Lung microvascular endothelial cell (primary cell): ENCODE measurements around the gene NR4A1. TPM values are rescaled to one million over a fixed set of nuclear protein-coding genes. Genes with fewer than 3 reads are reported as not detected.

Experiments used
- DNase-seq, 2 donors: peaks; one replicate each; pipeline versions ENCODE4 v3.0.0 to v3.0.0-alpha.2; 2010; ENCODE audit warnings: low read depth in 2 of 2
- total RNA-seq: library from RNA; depleted of rRNA; stranded (reverse); fragments of >200 nt; gene quantifications from 2 replicates; pipeline ENCODE4 v1.2.1, GENCODE V29; 2014

The NR4A1 gene
- total RNA-seq, 1 donor from 2014 or later = 2.0 TPM

DNA sequence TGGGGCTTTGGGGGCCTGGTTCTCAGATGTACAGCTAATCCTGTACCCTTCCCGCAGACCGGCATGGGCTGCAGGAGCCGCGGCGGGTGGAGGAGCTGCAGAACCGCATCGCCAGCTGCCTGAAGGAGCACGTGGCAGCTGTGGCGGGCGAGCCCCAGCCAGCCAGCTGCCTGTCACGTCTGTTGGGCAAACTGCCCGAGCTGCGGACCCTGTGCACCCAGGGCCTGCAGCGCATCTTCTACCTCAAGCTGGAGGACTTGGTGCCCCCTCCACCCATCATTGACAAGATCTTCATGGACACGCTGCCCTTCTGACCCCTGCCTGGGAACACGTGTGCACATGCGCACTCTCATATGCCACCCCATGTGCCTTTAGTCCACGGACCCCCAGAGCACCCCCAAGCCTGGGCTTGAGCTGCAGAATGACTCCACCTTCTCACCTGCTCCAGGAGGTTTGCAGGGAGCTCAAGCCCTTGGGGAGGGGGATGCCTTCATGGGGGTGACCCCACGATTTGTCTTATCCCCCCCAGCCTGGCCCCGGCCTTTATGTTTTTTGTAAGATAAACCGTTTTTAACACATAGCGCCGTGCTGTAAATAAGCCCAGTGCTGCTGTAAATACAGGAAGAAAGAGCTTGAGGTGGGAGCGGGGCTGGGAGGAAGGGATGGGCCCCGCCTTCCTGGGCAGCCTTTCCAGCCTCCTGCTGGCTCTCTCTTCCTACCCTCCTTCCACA lies 7.6 kb downstream of the NR4A1 start:
- DNase-seq = no peak

DNA sequence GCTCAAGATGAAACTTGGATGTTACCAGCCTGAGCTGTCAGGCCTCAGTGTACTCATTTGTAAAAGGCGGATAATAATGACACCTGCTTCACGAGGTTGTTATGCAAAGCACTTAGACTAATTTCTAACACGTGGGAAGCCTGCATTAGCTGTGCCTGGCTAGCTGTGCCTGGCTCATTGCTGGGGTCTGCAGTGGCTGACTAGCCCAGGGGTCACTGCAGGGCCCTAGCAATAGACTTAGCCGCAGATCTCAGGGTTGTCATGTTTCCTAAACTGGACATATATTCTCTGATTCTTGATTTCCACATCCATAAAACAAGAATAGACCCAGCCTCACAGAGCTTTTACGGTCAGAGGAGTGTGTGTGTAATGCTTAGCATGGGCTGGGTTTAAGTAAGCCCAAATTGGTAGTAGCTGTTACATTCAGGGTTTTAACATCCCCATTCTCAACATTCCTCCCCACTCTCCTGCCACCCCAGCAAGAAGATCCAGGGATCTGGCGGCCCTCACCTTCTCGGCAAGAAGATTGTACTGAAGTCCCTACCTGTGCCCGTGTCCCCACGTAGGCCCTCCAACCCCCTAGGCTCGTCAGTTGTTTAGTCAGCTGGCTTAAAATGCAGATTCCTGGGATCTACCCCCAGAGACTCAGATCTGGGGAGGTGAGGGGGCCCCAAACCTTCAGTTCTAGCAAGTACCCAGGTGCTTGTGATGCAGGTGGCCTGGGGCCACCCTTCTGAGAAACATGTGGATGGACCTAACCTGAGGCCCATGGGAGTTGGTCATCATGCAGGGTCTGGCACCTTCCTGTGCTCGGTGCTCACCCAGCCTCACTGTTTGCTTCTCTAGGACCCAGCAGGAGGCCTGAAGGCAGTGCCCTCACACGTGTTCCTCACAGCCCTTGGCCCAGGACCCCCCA lies 8.6 kb downstream of the NR4A1 start:
- DNase-seq = no peak

DNA sequence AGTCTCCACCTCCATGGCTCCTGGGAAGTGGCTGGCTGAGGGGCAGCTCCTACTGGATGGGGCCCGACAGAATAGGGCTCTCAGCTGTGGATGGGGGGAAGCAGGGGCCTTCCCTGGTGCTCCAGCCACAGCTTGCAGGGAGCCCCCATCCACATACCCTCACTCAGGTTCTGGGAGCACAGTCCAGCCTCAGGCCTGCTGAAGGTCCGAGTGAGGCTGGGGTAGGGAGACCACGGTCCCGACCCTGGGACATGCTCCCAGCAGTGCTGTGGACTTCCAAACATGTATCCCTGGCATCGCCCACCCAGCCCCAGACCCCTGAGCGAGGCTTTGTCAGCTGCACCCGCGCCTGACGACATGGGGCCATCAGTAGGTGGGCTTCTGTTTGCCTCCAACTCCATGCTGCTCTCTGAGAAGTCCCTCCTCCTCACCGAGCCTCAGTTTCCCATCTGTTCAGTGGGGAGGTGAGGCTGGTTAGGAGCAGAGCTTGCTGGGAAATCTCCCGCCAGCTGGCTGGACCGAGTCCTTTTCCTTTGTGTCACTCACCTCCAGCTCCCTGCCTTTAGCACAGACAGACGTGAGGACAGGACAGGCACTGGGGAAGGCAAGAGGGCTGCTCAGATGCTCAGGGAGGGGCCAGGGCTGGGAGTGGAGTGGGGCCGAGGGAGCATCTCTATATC lies 9.4 kb downstream of the NR4A1 start:
- no peak for DNase-seq

- no peak for DNase-seq
These were observed 10.4 kb downstream of the NR4A1 start for GRCh38 chr12:52061470-52062166.

DNA sequence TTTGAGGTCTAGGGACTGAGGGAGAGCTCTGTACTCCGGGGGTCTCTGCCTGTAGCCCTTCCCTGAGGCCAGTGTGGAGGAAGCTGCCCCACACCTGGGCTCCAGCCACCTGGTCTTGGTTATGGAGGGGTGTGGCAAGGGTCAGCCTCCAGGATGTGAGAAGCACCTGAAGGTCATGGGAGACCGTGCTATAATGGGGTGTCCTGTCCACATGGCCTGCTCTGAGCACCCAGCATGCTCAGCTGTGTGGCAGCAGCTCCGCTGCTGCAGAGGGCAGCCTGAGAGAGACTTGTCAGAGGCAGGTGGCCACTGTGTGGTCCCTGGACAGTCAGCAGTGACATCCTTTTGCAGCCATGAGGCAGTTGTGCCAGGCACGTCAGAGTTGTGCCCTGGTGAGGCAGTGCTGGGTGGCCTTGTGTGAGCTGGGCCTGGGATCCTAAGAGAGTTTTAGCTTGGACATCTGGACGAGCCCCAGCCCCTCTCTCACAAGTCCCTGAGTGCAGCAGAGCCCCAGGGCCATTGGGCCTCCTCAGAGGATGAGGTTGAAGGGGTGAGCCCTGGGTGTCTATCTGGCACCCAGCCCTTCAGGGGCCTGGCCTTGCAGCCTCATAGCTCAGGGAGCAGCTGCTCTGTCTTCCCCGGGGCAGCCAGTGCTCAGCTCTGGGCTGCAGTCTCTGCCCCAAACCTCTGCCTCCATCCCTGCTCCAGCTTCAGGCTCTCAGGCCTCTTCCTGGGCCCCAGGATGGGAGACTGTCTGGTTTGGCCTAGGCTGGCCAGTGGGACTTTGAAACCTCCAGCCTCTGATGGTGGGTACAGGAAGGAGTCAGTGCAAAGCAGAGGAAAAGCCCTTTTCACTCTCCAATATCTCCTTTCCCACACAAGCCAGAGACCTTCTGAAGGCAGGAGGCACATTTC lies 11.2 kb downstream of the NR4A1 start:
- DNase-seq = no peak

GRCh38 chr12:52063082-52063924 lies 12.1 kb downstream of the NR4A1 start:
- no peak for DNase-seq

DNA sequence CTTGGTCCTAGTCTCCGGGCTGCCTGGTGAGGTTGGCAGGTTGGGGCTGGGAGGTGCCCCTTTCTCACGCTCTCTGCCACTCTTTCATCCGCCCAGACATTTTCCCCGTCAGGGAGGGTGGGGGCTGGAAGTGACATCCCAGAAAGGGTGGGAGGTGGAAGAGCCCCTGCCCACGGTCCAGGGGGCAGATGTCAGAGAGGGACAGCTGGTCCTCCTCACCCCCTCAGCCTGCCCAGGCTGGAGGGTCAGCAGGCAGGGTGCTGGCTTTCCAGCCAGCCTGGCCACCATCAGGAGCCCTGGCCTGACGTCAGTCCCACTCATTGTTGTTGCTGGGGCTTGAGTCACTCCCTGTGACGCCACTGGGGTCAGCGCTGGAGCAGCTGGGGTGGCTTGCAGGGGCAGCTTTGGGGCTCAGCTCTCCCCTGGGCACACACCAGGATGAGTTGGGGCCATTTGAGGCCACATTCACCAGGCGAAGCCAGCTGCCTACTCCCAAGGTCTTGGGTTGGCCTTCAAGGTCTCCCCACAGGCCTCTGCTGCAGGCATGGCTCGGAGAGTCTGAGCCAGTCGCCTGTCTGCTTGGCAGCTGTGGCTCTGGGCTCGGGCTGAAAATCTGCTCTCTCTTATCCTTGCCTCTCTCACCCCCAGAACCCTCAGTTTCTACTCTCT lies 12.9 kb downstream of the NR4A1 start:
- DNase-seq = peak; percentile 87 to 92

DNA sequence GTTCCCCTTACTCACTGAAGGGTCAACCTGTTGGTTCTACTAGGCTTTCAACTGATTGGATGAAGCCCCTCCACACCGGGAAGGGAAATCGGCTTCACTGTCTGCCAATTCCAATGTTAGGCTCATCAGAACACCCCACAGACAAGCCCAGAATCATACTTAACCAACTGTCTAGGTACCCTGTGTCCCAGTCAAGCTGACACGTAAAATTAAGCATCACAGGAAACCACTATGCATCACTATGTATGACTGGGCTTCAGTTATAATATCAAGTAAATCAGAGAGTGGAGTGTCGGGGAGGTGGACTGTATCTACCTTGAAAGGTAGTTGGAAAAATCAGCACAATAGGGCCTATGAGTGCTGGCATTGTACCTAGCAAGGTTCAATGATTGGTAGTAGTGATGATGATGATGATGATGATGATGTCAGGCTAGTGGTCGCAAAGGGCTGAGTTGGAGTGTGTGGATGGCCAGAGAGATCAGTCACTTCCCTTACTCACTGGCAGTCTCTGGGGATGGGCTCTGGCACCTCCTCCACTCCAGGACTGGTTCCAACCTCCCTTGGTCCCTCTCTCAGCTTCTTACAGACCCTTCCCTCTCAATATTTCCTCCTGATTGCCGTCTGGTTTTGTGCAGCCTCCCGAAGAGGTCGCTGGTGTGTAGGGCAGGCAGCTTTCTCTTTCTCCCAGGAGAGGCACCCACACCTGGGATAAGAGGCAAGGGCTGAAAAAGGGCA lies 15.3 kb downstream of the NR4A1 start:
- DNase-seq = peak in 1 of 2 donors; percentile 44

GRCh38 chr12:52067081-52067374 lies 15.8 kb downstream of the NR4A1 start:
- DNase-seq = no peak

DNA sequence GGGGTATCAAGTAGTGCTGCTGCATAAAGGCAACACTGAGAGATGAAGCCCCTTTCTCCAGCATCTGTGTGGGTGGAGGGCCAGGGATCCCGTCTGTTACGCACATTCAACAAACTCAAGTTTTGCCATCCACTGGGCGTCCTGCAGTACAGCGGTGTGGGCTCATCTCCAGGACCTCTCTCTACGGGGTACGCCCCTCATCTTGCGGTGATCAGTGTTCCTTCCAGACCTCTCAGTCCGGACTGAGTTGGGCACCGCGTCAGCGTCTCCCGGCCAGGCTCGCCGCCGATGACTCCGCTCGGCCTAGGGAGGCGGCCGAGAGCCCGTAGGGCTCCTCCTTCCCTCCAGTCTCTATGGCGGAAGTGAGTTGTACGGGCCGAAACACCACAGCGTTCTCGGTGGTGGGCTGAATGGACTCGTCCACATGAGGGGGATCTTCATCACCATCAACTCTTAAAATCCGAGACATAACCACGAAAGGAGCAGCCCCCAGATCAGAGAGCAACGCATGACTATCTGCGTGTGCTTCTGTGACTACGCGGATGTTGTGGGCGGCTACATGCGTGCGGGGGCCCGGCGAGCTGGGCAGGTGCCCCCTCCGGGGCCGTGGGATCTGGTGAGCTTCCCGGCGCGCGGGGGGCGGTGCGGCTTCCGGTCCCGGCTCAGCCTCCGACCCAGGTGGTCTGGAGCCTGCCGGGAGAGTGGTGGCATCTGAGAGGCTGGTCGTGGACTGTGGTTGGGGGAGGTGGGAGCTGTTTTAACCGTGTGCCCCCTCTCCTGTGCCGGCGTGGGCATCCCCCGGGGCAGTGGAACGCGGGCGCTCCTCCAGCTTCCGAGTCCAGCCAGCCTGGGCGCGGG lies 18.3 kb downstream of the NR4A1 start, which contains the start of gene ATG101:
Gene ATG101, plus strand, starts transcription at position 652 of the 858 bp plus-strand sequence. CDS start 3,673 bp downstream, outside the sequence.
- DNase-seq = peak; percentile 96 to 98

DNA sequence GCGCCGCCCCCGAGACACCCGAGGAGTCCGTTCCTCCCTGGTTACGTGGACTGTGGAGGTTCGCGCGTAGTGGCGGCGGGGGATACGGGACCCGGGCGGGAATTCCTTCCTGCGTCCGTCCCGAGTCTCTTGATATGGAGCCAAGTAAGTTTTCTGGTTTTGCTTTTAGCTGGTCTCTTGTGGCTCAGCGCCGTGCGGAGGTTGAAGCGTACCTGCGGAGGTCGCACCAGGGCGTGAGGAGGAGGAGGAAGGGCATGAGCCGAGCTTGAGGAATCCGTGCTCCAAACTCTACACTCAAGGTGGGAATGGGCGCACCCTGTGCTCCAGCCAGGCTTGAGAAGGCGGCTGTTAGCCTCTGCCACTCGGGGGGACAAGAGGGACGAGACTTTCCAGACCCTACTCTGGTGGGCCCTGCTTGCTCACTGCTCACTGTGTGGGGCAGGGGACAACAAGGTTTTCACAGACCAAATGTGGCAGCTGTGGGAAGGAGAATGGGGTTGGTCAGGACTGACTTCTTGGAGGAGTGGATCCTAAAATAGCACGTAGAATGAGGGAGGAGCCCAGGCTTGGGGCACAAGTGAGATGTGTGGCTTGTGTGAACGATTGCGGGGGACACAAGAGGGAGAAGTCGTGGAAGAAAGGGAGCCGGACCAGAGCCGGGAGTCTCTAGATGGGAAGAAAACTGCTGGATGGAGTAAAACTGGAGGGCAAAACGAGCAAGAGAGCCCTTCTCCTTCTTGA lies 19.1 kb downstream of the NR4A1 start:
- DNase-seq = no peak

GRCh38 chr12:52073531-52074381 lies 22.5 kb downstream of the NR4A1 start:
- no peak for DNase-seq

GRCh38 chr12:52074971-52075724 lies 23.9 kb downstream of the NR4A1 start:
- no peak for DNase-seq

GRCh38 chr12:52076811-52077210 lies 25.6 kb downstream of the NR4A1 start:
- DNase-seq = no peak

DNA sequence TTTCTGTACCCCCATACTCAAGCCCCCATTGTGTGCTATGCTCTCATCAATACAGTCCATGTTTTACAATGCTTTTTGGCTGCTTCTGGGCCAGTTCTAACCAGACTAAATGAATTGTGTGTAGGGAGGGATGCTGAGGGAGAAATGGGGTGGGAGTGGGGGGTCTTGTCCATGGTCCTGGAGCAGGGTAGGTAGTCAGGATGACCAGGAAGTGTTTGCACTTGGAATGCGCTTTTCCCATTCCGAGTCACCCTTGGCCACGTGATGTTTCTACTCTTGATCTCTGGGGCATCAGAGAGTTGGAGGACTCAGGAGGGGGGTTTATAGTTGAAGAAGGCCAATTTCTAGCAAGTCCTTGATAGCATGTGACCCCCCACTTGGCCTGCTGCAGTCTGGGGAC lies 27.0 kb downstream of the NR4A1 start:
- DNase-seq = no peak
